Calu3 (cell line): Measurements from ENCODE around the gene TGM1. TPM values are rescaled to one million over a fixed set of nuclear protein-coding genes. Genes with fewer than 3 reads are reported as not detected.

Source experiments
- BruUV-seq: library from RNA; stranded (reverse); fragments of 400-500 nt; replicated peaks from 2 replicates; lab custom pipeline; 2021; lab: Mats Ljungman, UMichigan
- CTCF ChIA-PET: fragments of 300-600 bp; sonication (Branson Sonifier 250); formaldehyde crosslinking; loops from one replicate; lab custom pipeline; 2022; ENCODE audit warnings: antibody characterized with exemption; lab: Charles Lee
- DNase-seq: peaks from one replicate; pipeline ENCODE4 v3.0.0; 2022
- H3K27ac Mint-ChIP-seq: one replicate; pipeline ENCODE4 v1.8.0; 2022; ENCODE audit warnings: mixed read lengths; ENCODE audit not compliant: unreplicated experiment
- H3K27me3 Mint-ChIP-seq: one replicate; pipeline ENCODE4 v1.8.0; 2022; ENCODE audit warnings: mixed read lengths; ENCODE audit not compliant: unreplicated experiment
- H3K36me3 Mint-ChIP-seq: one replicate; pipeline ENCODE4 v1.8.0; 2022; ENCODE audit warnings: mild to moderate bottlenecking, moderate library complexity, mixed read lengths; ENCODE audit not compliant: insufficient read depth, unreplicated experiment
- H3K4me1 Mint-ChIP-seq: one replicate; pipeline ENCODE4 v1.8.0; 2022; ENCODE audit warnings: mild to moderate bottlenecking, low read depth, mixed read lengths; ENCODE audit not compliant: unreplicated experiment
- H3K4me3 Mint-ChIP-seq: one replicate; pipeline ENCODE4 v1.8.0; 2022; ENCODE audit warnings: mild to moderate bottlenecking, low read depth, moderate library complexity, mixed read lengths; ENCODE audit not compliant: unreplicated experiment
- H3K9me3 Mint-ChIP-seq: one replicate; pipeline ENCODE4 v1.8.0; 2022; ENCODE audit warnings: low read depth, mixed read lengths; ENCODE audit not compliant: unreplicated experiment
- intact Hi-C: fragments of 100-400 bp; cut with micrococcal nuclease; formaldehyde crosslinking; loops from one replicate; pipeline ENCODE4 v1.10.0; 2022; ENCODE audit not compliant: unreplicated experiment
- total RNA-seq: library from RNA; stranded (reverse); gene quantifications from 2 replicates; pipeline ENCODE4 v1.2.3, GENCODE V29; 2022
- TF ChIP-seq, protein P1 (sequence below): fragments of 200-600 bp; IDR thresholded peaks from one replicate; pipeline ENCODE4 v1.8.0; 2022; ENCODE audit warnings: antibody characterized with exemption; ENCODE audit not compliant: unreplicated experiment

The TGM1 gene
- total RNA-seq, 1 experiment from 2014 or later: 4.5 TPM

DNA sequence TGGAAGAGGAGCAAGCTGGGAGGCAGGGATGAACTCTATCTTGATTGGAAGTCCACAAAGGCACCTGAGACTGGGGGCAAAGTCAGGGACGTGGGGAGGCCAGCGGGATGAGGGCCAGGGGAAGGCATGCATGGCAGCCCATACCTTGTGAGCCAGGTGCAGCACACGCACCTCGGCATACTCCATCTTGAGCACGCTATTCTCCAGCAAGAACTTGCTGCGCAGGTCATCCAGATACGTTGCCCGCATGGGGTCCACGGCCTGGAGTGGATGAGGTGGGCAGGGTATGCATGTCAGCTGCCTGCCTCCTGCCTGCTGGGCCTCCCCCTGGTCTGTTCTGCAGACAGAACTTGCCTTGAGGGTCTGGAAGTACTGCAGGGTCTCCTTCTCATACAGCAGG lies 4.5 kb upstream of the TGM1 start:
- intact Hi-C loops: no loop called here
- no peak for DNase-seq
- BruUV-seq: no TSS peak

DNA sequence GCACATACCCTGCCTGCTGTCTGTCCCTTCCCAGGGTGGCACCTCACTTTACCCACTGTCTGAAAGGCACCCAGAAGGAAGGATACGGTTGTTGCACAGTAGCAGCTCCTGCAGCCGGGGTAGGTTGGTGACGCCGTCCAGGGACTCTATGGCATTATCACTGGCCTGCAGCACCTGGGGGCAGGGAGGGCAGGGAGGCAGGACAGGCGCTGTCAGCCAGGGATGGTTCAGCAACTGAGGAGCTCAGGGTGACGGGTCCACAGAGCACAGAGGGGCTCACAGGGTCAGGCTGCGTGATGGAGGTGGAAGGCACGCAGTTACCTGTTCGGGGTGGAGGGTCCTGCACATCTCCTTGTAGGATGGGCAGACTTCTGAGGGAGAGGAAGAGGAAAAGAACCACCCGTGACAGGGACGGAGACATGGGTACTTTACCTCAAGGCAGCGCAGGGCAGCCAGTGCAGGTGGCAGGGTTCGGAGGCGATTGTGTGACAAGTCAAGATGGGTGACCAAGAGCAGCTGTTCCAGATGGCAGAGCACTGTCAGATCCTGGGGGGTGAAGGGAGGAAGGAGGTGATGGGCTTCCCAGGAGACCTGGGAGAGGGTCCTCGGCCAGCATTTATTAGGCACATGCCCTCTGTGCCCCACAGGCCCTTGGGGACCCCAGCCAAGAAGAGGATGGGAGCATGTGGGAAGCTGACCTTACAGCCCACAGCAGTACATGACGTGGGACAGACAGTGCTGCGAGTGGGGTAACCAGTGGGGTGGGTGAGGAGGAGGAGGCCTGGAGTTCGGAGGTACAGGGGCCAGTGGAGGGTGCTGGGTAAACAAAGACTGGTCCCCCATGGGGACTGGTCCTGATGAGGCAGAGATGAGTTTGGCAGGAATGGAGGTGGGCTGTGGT lies 3.6 kb upstream of the TGM1 start:
- peaks cover 20% of the 10 kb centered on the region for H3K36me3 Mint-ChIP-seq
- TF ChIP-seq, protein P1, sequence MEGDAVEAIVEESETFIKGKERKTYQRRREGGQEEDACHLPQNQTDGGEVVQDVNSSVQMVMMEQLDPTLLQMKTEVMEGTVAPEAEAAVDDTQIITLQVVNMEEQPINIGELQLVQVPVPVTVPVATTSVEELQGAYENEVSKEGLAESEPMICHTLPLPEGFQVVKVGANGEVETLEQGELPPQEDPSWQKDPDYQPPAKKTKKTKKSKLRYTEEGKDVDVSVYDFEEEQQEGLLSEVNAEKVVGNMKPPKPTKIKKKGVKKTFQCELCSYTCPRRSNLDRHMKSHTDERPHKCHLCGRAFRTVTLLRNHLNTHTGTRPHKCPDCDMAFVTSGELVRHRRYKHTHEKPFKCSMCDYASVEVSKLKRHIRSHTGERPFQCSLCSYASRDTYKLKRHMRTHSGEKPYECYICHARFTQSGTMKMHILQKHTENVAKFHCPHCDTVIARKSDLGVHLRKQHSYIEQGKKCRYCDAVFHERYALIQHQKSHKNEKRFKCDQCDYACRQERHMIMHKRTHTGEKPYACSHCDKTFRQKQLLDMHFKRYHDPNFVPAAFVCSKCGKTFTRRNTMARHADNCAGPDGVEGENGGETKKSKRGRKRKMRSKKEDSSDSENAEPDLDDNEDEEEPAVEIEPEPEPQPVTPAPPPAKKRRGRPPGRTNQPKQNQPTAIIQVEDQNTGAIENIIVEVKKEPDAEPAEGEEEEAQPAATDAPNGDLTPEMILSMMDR: no peak
- BruUV-seq: no TSS peak
- CTCF ChIA-PET: no interaction called here
- no peaks in the 10 kb centered on the region for H3K9me3 Mint-ChIP-seq
- intact Hi-C loops: no loop called here
- no peaks in the 10 kb centered on the region for H3K27me3 Mint-ChIP-seq
- H3K4me3 Mint-ChIP-seq: no peak overlapping the region
- no peak overlapping the region for H3K27ac Mint-ChIP-seq
- no peak for DNase-seq
- peaks cover 2% of the 10 kb centered on the region for H3K4me1 Mint-ChIP-seq

More for the DNA sequence above, 4.5 kb upstream of the TGM1 start:
- H3K4me1 Mint-ChIP-seq: peaks cover 11% of the 10 kb centered on the region
- TF ChIP-seq, protein P1: no peak
- H3K36me3 Mint-ChIP-seq: peaks cover 27% of the 10 kb centered on the region
- no peak overlapping the region for H3K27ac Mint-ChIP-seq
- H3K27me3 Mint-ChIP-seq: no peaks in the 10 kb centered on the region
- H3K9me3 Mint-ChIP-seq: no peaks in the 10 kb centered on the region
- H3K4me3 Mint-ChIP-seq: no peak overlapping the region
- CTCF ChIA-PET: no interaction called here

DNA sequence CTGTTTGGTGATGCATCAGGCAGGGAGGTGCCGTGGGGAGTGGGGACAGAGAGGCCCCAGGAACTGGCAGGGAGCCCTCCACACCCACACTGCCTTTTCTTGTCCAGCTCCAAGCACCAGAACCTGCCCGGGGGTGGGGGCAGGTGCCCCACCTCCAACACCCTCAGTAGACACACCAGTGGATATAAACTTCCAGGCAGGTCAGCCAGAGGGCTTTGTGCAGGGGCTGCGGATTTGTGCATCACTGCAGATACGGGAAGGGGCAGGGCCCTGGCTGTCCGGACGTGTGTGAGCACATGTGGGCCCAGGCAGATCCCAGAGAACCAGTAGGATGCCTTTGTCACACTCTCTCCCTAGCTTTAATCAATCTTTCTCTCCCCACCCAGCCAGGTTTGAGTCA lies 1.3 kb upstream of the TGM1 start:
- Mint-ChIP-seq H3K4me1 (no peaks in the 10 kb centered on the region), H3K9me3 (no peaks in the 10 kb centered on the region), H3K4me3 (no peak overlapping the region), H3K36me3 (peaks cover 7% of the 10 kb centered on the region), H3K27me3 (no peaks in the 10 kb centered on the region), H3K27ac (no peak overlapping the region)
- BruUV-seq: no TSS peak
- TF ChIP-seq, protein P1: no peak
- CTCF ChIA-PET: no interaction called here
- intact Hi-C loops: no loop called here
- no peak for DNase-seq

DNA sequence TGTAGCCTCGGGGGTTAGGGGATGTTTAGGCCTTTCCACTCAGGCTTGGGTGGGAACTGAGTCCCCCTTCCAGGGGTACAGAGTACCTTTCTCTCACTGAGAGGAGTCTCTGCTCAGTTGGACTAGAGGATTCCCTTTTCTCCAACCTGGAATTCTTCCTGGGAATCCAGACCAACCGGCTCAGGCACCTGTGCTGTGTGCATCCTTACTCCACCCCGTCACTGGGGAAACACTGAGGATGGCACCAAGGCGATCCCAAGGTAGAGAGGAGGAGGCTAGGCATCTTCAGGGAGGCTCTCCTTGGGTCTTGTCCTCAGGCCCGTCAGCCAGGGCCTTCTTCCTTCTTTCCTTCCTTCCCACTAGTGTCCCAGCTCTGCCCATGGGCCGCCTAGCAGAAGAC lies 871 bp upstream of the TGM1 start:
- CTCF ChIA-PET: no interaction called here
- Mint-ChIP-seq H3K27me3 (no peaks in the 10 kb centered on the region), H3K36me3 (peaks cover 7% of the 10 kb centered on the region), H3K27ac (no peak overlapping the region), H3K4me1 (no peaks in the 10 kb centered on the region), H3K9me3 (no peaks in the 10 kb centered on the region), H3K4me3 (no peak overlapping the region)
- TF ChIP-seq, protein P1: no peak
- DNase-seq: no peak
- no TSS peak for BruUV-seq
- intact Hi-C loops: no loop called here
